Left colon (tissue), 2 donors: ENCODE measurements around the gene ANG. TPM values are rescaled to one million over a fixed set of nuclear protein-coding genes. Genes with fewer than 3 reads are reported as not detected.

Experiments used
- ATAC-seq: fragments of 200-7000 bp; cut with Tn5 transposase; one replicate; pipeline ENCODE4 v1.9.1; 2020; ENCODE audit warnings: mild to moderate bottlenecking, moderate library complexity
- DNase-seq, 2 donors: peaks; one replicate each; pipeline ENCODE4 v3.0.0-alpha.2; 2020
- intact Hi-C, 2 donors: fragments of 100-400 bp; cut with DNase I in 1 of 2; cut with micrococcal nuclease in 1 of 2; formaldehyde crosslinking; loops; one replicate each; pipeline versions ENCODE4 v1.11.2 to v1.14.0; 2022; cut with DNase I, micrococcal nuclease
- total RNA-seq, 2 donors: library from RNA; stranded (reverse); fragmentation: NEBNext Ultra II Directional; extraction: Animal tissue kit (Norgen Biotek cat#: 25700); gene quantifications; one replicate each; pipeline ENCODE4 v1.2.1, GENCODE V29; 2021
- donor health status: DM: no; HTN: no; CAD: no.
- donor health status: DM: yes; HTN: yes; CAD: no.

ANG gene
- total RNA-seq, 2 donors from 2014 or later, result 49.2 to 50.4 TPM

DNA sequence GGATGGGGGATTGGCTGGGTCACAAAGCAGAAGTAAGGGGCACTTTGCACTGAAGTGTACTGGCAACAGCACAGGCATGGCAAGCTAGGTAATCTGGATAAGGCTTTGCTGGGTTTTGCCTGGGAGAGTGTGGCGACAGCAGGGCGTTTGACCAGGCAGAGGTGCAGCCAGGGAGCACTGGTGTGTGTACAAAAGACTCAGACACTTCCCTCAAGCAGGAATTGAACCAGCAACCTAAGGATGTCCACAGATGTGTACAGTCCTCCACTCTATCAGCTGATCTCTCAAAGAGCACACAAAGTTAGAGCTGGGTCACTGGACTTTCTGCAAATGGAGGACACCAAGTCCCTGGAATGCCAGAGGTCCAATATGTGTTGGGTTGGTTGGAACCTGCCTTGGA is 19.6 kb upstream of the ANG start:
- ATAC-seq (no peak), DNase-seq (no peak)
- intact Hi-C loops, result no loop called here

DNA sequence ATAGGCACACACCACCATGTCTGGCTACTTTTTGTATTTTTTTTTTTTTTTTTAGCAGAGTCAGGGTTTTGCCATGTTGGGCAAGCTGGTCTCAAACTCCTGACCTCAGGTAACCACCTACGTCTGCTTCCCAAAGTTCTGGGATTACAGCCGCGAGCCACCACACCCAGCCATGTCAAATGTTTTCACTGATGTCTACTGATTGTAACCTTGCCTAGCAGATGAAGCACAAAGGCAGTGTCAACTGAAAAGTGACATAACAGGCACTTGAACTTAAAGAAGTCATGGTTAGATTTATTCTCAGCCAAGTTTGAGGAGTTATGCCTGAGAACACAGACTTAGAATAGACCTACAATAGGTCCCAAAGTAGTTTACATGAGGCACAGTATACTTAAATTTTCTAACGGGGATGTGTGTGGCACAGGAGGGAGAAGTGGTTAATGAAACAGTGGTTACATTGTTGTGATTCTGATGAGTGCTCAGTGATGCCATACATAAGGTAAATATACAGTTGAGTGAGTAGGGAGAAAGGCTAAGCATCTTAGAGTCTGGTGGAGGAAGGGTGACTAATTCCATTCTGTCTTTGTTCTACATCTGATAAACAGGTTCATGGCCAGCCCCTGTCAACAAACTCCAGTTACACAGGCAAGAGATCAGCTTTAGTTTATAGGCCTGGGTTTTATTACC is 16.8 kb upstream of the ANG start:
- peak; percentile 89 for ATAC-seq
- intact Hi-C loops, result no loop called here
- no peak for DNase-seq

DNA sequence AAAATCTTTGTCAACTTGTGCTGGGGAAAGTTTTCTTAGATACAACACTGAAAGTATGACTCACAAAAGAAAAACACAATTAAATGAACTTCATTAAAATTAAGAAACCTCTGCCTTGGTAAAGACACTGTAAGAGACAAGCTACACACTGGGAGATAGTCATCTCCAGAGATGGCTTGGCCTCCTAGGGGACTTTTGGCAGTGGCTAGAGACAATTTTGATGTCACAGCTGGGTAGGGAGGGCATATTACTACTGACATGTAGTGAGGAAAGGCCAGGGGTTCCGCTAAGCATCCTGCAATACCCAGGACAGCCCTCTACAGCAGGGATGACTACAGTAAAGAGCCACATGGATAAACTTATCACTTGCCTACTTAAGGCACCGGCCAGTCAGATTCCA is 12.9 kb upstream of the ANG start:
- intact Hi-C loops, result no loop called here
- ATAC-seq, result no peak
- no peak for DNase-seq

DNA sequence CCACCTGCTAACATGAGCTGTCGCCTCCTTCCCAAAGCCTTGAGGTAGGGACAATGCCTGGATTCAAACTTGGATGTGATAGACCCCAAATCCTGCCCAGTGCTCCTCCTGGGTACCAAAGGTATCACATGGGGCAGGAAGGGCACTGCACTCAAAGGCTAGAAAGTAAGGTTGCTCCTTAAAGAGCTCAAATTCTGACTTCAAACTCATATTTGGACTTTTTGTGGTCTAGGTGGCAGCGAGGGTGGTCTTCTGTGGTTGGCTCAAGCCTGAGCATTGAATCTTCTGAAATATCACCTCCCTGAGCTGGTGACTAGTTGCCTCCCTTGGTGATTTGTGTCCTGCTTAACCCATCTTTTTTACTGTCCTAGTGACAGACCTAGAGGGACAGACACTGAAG is 12.5 kb upstream of the ANG start:
- no peak for ATAC-seq
- no peak for DNase-seq
- intact Hi-C loops, result no loop called here

DNA sequence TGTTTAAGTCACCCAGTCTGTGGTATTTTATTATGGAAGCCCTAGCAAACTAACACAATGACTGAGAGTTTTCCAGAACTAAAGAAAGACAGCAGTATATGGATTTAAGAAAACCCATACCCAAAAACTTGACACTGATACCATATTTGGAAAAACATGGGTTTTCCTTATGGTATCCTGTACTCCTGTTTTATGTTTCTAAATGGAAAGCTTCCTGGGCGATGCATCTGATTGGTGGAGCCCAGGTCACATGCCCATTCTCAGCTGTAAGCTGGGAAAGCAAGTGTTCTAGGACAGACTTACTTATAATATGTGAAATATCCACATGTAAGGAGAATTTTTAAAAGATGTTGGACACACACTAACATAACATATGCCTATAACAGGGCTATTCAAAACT is 8.7 kb upstream of the ANG start:
- DNase-seq (peak in 1 of 2 donors; percentile 34), ATAC-seq (no peak)
- intact Hi-C loops, result loop anchor here (5.0 to 10.0 kb wide), 3 partner anchors 65 to 338 kb away; partner anchors contain the start of genes TEP1 (in 2 of the 2) and PARP2 (in 1 of the 2)

DNA sequence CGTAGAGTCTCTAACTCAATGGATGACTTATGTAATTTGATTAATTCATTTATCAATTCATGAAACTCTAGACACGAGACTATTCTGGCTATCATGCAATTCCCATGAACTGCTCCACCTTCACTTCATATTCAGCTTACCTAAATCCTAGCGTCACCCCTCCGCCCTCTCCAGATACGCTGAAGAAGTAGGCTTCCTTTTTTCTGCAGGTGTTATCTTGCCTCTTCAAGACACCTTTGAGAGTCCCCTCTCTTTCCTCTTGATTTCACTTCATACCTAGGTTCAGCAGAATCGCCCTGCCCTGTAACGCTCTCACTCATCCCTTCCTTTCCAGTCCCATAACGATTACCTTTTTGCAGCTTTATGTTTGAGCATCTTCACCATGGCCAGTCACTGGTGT is 8.2 kb upstream of the ANG start:
- no peak for DNase-seq
- intact Hi-C loops, result loop anchor here (5.0 to 10.0 kb wide), 3 partner anchors 66 to 338 kb away; partner anchors contain the start of genes TEP1 (in 2 of the 2) and PARP2 (in 1 of the 2)
- no peak for ATAC-seq

DNA sequence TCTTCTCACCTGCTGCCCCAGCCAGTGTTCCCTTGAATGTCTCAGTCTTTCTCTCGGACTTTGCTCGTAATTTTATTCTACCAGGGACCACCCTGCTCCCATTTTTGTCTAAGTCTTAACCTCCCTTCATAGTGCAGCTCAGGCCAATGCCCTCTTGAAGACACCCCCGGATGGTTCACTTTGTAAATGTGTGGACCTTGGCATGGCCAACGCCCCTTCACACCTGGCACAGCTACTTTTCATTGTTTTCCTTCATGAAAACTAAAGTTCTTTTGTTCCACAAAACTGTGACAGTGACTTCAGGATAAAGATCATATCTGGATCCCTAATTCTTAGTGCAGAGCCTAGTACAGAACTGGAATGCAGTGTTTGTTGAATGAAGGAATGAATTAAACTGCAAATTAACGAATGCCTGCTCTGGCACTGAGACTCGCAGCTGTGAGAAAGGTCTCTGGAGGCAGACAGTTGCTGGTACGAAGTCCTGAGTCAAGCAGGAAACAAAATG is 7.7 kb upstream of the ANG start:
- ATAC-seq (peak; percentile 34), DNase-seq (peak; percentile 66 to 70)

DNA sequence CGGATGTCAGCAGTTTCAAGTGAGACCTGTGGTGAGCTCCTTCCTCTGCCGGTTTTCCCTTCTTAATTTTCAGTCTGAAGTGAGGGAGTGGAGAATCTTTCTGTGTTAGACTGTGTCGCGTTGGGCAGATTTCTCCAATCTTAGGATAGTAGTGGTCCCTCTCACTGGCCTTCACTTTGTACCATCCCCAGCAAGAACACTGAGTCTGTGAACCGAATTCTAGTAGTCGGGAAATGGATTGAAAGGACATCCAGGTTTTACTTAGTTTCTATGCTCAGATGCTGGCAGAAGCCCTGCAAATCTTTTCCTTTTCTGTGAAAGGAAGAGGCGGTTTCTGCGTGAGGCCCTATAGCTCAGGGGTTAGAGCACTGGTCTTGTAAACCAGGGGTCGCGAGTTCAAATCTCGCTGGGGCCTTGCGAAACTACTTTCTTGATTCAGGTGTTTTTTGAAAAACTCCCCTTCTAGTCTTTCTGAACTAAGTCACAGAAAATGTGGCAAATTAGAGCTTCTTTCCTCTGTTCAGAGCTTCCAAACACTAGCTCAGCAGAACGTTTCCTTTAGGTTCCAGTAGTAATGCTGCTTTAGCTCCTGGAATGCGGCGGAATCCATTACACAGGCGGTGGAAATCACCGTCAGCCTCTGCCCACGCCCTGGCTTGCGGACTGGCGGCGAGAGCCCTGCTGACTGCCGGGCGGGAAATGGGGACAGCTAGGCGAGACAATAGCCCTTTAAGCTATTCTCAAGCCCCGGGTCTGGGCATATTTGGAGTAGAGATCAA is 7.0 kb upstream of the ANG start:
- peak; percentile 19 for ATAC-seq
- peak; percentile 72 to 81 for DNase-seq
- intact Hi-C loops, result loop anchor here (5.0 to 10.0 kb wide), 3 partner anchors 67 to 339 kb away; partner anchors contain the start of genes TEP1 (in 2 of the 2) and PARP2 (in 1 of the 2)

More for the DNA sequence above, 7.7 kb upstream of the ANG start:
- intact Hi-C loops, result loop anchor here (5.0 to 10.0 kb wide), 3 partner anchors 66 to 339 kb away; partner anchors contain the start of genes TEP1 (in 2 of the 2) and PARP2 (in 1 of the 2)

DNA sequence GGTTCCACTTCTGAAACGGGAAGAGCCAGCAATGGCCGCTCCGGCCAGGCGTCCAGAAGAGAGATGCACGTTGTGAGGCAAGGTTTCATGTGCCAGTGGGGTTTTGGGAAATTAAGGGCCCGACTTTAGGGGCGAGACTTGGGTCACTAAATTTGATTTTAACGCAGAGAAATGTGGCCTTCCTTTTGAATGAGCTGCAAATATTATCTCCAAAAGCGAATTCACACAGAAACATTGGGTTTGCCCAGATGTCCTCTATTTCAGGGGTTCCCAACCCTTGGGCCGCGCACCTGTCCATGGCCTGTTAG is 6.5 kb upstream of the ANG start:
- ATAC-seq, result no peak
- no peak for DNase-seq
- intact Hi-C loops, result loop anchor here (5.0 to 10.0 kb wide), 3 partner anchors 67 to 340 kb away; partner anchors contain the start of genes TEP1 (in 2 of the 2) and PARP2 (in 1 of the 2)

DNA sequence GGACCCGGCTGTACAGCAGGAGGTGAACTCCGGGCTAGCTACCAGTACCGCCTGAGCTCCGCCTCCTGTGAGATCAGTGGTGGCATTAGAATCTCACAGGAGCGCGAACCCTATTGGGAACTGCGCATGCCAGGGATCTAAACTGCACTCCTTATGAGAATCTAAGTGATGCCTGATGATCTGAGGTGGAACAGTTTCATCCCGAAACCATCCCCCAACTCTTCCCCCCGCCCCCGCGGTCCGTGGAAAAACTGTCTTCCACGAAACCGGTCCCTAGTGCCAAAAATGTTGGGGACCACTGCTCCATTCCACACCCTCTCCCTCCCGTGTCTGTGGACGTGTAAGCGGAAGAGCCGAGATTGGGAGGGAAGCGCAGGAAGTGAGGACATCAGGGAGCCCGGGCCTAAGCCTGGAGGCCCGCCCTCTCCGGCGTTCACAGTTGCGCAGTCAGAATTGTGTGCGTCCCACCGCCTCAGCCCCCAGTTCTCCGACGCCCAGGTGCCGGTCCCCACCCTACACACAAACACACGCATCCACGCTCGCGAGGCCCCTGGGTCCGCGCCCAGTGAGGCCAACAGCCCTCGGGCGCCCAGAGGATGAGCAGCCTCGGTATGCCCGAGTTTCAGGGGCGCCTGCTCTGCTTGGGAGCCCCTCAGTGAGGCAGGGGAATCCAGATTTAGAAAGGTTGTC is 6.0 kb upstream of the ANG start:
- intact Hi-C loops, result loop anchor here (5.0 to 10.0 kb wide), 3 partner anchors 68 to 340 kb away; partner anchors contain the start of genes TEP1 (in 2 of the 2) and PARP2 (in 1 of the 2)
- peak; percentile 88 to 91 for DNase-seq
- peak; percentile 54 for ATAC-seq

DNA sequence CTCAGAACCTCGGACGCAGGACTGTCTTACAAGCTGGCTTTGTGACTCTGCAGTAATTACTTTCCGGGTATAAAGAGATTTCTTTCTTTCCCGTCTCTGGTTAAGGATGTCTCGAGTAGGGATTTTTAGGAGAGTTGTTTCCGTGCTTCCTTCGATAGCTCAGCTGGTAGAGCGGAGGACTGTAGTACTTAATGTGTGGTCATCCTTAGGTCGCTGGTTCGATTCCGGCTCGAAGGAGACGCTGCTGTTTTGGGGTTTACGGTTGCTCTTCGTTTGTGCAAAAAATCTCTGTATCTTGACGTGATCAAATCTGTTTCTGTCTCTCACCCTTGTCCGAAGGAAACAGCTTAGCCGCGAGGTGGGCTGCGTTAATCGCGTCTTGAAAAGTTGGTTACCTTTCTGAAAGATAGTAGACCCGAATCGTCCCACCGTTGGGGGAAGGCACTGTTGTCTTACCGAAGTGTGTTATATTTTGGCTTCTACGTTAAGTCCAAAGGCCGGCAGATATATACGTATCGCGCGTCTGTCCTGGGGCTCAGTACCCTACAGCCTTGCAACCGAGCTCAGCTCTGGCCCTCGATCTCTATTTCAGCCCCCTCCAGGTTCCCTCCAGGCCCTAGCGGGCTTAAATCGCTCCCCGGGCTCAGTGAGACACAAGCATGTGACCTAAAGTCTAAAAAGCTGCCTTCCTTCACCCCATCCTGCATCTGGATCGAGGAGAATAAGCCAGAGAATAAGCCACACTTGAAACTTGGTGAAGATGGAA is 5.3 kb upstream of the ANG start:
- peak; percentile 72 to 80 for DNase-seq
- ATAC-seq, result peak; percentile 14
- intact Hi-C loops, result loop anchor here (5.0 to 10.0 kb wide), 3 partner anchors 69 to 341 kb away; partner anchors contain the start of genes TEP1 (in 2 of the 2) and PARP2 (in 1 of the 2)

DNA sequence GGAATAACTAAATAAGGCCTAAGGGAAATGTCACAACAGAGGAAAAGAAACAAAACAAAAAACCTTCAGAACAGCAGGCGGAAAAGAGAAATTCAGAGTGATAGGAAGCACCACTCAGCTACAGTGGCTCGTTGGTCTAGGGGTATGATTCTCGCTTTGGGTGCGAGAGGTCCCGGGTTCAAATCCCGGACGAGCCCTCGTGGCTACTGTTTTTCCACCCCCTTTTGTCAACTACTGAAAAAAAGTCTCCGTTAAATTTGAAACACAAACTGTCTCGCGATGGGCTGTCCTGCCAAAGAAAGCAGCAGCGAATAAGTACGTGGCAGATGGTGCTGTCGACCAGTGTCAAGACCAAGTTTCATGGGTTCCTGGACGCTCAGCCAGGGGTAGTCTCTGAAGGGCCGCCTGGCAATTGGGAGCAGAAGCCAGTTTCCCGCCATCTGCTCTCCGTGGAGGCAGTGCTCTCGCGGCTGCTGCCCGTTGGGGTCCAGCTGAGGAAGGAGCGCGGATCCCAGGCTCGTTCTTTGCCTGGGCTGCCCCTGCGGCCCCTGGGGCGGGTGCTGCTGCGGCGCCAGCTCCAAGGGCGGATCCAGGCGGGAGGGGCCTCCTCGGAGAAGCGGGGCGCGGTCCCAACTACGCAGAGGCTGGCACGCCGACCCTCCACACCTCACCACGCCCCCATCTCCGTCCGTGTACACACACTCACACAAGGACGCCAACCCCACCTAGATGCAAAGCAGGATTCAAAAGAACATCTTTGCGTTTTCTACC is 4.5 kb upstream of the ANG start, which contains the start of gene RNASE4:
Gene RNASE4, plus strand, starts transcription at position 670 of the 771 bp plus-strand sequence. CDS start 14,812 bp downstream, outside the sequence.
- DNase-seq (peak; percentile 96), ATAC-seq (peak; percentile 61)
- intact Hi-C loops, result loop anchor here (5.0 to 10.0 kb wide), 3 partner anchors 69 to 342 kb away; partner anchors contain the start of genes TEP1 (in 2 of the 2) and PARP2 (in 1 of the 2)

DNA sequence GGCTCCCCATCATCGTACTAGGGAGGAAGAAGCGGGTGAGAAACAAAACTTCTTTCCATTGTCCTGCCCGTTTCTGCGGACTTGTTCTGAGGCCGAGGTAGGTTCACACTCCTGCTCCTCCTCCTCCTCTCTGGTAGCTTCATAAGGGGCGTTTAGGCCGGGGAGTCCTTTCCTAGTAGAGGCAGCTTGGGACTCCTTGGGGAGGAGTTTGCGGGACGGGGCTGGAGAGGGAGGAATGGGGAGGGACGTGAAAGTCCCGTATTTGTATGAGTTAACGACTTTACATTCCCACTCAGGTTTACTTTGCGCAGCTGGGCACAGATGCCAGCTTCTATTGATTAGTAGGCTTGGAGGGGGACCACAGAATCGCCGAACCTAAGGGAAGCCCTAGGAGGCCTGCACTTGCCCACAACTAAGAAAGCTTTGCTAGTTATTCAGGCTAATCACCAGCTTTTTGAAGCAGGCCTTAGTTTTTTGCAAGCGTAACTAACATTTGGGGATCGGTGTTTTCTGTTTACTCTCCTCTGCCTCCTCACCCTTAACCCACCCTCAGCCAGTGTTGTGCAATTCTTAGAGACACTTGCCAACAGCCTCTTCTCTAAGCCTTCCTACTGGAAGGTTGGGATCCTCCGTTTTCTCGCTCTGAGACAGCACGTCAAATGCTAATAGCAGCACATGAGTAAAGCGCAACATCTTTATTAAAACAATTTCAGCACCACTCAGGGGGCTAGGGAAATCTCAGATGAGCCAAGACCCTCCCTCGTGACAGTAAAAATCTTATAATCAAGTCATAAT is 3.7 kb upstream of the ANG start:
- ATAC-seq, result no peak
- intact Hi-C loops, result loop anchor here (5.0 to 10.0 kb wide), 3 partner anchors 70 to 343 kb away; partner anchors contain the start of genes TEP1 (in 2 of the 2) and PARP2 (in 1 of the 2)
- peak; percentile 59 to 65 for DNase-seq

DNA sequence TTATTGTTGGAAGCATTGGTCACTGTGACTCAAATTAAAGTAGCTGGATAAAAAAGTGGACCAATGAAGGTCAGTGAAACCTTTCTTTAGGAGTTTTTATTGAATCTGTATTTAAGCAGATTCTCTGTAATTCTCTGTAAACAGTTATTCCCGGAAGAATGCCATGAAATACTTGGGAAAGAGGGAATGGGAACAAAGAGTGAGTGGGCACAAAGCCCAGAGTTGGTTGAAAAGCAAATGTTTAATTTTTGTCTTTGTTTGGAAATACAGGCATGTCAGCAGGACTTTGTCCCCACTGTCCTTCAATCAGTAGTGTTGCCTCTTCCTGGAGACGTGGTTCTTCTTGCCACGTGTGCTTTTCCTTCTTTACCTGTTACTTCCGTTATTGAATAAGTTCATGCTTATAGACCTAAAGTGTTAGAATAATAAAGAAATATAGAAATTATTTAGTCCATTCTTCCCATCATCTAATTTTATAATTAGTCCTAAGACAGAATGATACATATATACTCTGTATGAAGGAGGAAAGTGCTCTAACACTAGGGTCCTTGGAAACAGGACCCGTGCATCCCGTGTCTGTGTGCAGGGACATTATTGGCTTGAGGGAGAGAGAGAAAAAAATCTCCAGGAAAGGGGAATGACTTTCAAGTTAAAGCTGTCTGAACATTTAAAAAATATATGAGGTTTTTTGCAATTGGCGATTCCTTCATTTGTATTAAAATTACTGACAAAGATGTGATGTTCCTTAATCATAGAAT is 2.0 kb upstream of the ANG start:
- peak; percentile 52 to 63 for DNase-seq
- intact Hi-C loops, result loop anchor here (10.0 kb wide), 2 partner anchors 72 to 272 kb away; partner anchors contain the start of gene TEP1 (in 2 of the 2)
- ATAC-seq, result peak; percentile 40
